Measurements from ENCODE around the gene EYA2.
A peak's percentile ranks its signal among the peaks of the same experiment; 100 is the strongest.
"Not testable (repeated sequence)": the region's sequence is repeated elsewhere in the genome, so short reads cannot be mapped to it uniquely, and the experiment has no call there.

EYA2 gene

GRCh38 chr20:47204850-47205122 lies 310.1 kb downstream of the EYA2 start:
- DNase-seq (ENCODE audit: low spot score) = not testable (repeated sequence)

- peak; percentile 68 for DNase-seq (ENCODE audit: low spot score)
Observed at GRCh38 chr20:47205577-47206123, 311.0 kb downstream of the EYA2 start.

GRCh38 chr20:47206552-47206951 lies 311.9 kb downstream of the EYA2 start:
- not testable (repeated sequence) for DNase-seq (ENCODE audit: low spot score)

GRCh38 chr20:47206962-47207641 lies 312.5 kb downstream of the EYA2 start:
- DNase-seq (ENCODE audit: low spot score) = no peak

GRCh38 chr20:47208534-47209174 lies 314.0 kb downstream of the EYA2 start:
- no peak for DNase-seq (ENCODE audit: low spot score)

GRCh38 chr20:47209982-47210381 lies 315.3 kb downstream of the EYA2 start:
- no peak for DNase-seq (ENCODE audit: low spot score)

- no peak for DNase-seq (ENCODE audit: low spot score)
Observed at GRCh38 chr20:47210470-47210869, 315.8 kb downstream of the EYA2 start.

- no peak for DNase-seq (ENCODE audit: low spot score)
Observed at GRCh38 chr20:47211036-47211435, 316.4 kb downstream of the EYA2 start.

GRCh38 chr20:47212606-47213207 lies 318.1 kb downstream of the EYA2 start:
- no peak for DNase-seq (ENCODE audit: low spot score)

- no peak for DNase-seq (ENCODE audit: low spot score)
Observed at GRCh38 chr20:47213966-47214365, 319.3 kb downstream of the EYA2 start.

- no peak for DNase-seq (ENCODE audit: low spot score)
Observed at GRCh38 chr20:47215653-47216397, 321.2 kb downstream of the EYA2 start.

- DNase-seq (ENCODE audit: low spot score) = no peak
Observed at GRCh38 chr20:47216819-47217410, 322.3 kb downstream of the EYA2 start.

GRCh38 chr20:47217482-47218446 lies 323.1 kb downstream of the EYA2 start:
- no peak for DNase-seq (ENCODE audit: low spot score)

GRCh38 chr20:47220161-47220582 lies 325.5 kb downstream of the EYA2 start:
- DNase-seq (ENCODE audit: low spot score) = peak; percentile 64

- no peak for DNase-seq (ENCODE audit: low spot score)
Observed at GRCh38 chr20:47221036-47221625, 326.5 kb downstream of the EYA2 start.

- no peak for DNase-seq (ENCODE audit: low spot score)
Observed at GRCh38 chr20:47222468-47223119, 328.0 kb downstream of the EYA2 start.

GRCh38 chr20:47223896-47224295 lies 329.3 kb downstream of the EYA2 start:
- DNase-seq (ENCODE audit: low spot score) = no peak

GRCh38 chr20:47224300-47224791 lies 329.7 kb downstream of the EYA2 start:
- no peak for DNase-seq (ENCODE audit: low spot score)

GRCh38 chr20:47224857-47225256 lies 330.2 kb downstream of the EYA2 start:
- no peak for DNase-seq (ENCODE audit: low spot score)

GRCh38 chr20:47225458-47225857 lies 330.8 kb downstream of the EYA2 start:
- DNase-seq (ENCODE audit: low spot score) = no peak

Data from COLO829 (cell line).